Osteocyte (in vitro differentiated cells): ENCODE results near the gene ABTB1. TPM values are rescaled to one million over a fixed set of nuclear protein-coding genes. Genes with fewer than 3 reads are reported as not detected.
A peak's percentile ranks its signal among the peaks of the same experiment; 100 is the strongest.

Experiments
- DNase-seq: peaks from one replicate; pipeline ENCODE4 v3.0.0; 2021; ENCODE audit warnings: mixed read lengths; ENCODE audit not compliant: unreplicated experiment; ENCODE audit errors: extremely low spot score
- H3K27ac Mint-ChIP-seq: one replicate; pipeline ENCODE4 v1.8.0; 2021; ENCODE audit warnings: mild to moderate bottlenecking, mixed read lengths; ENCODE audit not compliant: unreplicated experiment
- H3K27me3 Mint-ChIP-seq: one replicate; pipeline ENCODE4 v1.8.0; 2021; ENCODE audit warnings: mixed read lengths; ENCODE audit not compliant: unreplicated experiment
- H3K36me3 Mint-ChIP-seq: one replicate; pipeline ENCODE4 v1.8.0; 2021; ENCODE audit warnings: mixed read lengths; ENCODE audit not compliant: unreplicated experiment
- H3K4me1 Mint-ChIP-seq: one replicate; pipeline ENCODE4 v1.8.0; 2021; ENCODE audit warnings: mixed read lengths; ENCODE audit not compliant: unreplicated experiment
- H3K4me3 Mint-ChIP-seq: one replicate; pipeline ENCODE4 v1.8.0; 2021; ENCODE audit warnings: mild to moderate bottlenecking, moderate library complexity, mixed read lengths; ENCODE audit not compliant: unreplicated experiment
- H3K9me3 Mint-ChIP-seq: one replicate; pipeline ENCODE4 v1.8.0; 2021; ENCODE audit warnings: mixed read lengths; ENCODE audit not compliant: unreplicated experiment
- total RNA-seq: library from RNA; stranded (reverse); gene quantifications from 2 replicates; pipeline ENCODE4 v1.2.1, GENCODE V29; 2021
- TF ChIP-seq, protein P1 (sequence below): fragments of 200-600 bp; sonication (generic); IDR thresholded peaks from 2 replicates; pipeline ENCODE4 v1.5.0; 2021; ENCODE audit warnings: antibody characterized with exemption, mild to moderate bottlenecking, moderate library complexity

The ABTB1 gene
- total RNA-seq, 1 donor from 2014 or later: 73.4 TPM

DNA sequence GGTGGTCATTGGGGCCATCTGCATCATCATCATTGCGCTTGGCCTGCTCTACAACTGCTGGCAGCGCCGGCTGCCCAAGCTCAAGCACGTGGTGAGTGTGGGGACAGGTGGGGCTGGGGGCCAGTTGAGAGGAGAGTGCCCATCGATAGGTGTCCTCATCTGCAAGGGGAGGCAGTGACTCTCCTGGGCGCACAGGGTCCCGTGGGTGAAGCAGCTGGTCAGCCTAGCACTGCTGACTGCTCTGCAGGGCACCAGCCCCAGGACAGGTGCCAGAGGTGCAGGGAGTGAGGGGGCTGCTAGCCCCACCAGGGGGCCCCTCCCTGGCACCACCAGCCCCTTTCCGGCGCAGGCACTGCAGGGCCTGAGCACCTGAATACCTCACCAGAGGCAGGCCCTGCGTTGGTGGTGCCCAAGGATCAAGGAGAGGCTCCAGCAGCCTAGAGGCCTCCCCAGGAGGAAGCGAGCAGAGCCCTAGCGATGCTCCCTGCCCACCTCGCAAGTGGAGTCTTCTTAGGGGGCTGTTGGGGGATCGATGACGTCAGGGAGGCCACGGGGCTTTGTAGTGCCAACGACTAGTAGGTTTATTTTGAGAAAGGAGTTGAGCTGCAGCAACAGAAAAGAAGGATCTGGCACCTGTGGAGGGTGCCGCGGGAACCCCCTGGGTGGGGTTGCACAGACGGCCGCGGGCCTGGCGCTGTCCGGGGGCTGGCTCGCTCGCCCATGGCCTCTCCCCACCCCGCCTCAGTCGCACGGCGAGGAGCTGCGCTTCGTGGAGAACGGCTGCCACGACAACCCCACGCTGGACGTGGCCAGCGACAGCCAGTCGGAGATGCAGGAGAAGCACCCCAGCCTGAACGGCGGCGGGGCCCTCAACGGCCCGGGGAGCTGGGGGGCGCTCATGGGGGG, 976 bp upstream of the ABTB1 start:
- TF ChIP-seq, protein P1, sequence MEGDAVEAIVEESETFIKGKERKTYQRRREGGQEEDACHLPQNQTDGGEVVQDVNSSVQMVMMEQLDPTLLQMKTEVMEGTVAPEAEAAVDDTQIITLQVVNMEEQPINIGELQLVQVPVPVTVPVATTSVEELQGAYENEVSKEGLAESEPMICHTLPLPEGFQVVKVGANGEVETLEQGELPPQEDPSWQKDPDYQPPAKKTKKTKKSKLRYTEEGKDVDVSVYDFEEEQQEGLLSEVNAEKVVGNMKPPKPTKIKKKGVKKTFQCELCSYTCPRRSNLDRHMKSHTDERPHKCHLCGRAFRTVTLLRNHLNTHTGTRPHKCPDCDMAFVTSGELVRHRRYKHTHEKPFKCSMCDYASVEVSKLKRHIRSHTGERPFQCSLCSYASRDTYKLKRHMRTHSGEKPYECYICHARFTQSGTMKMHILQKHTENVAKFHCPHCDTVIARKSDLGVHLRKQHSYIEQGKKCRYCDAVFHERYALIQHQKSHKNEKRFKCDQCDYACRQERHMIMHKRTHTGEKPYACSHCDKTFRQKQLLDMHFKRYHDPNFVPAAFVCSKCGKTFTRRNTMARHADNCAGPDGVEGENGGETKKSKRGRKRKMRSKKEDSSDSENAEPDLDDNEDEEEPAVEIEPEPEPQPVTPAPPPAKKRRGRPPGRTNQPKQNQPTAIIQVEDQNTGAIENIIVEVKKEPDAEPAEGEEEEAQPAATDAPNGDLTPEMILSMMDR: no peak
- Mint-ChIP-seq H3K36me3 (peaks cover 8% of the 10 kb centered on the region), H3K9me3 (no peaks in the 10 kb centered on the region), H3K27ac (peak overlapping the region; percentile 73), H3K4me1 (peaks cover 28% of the 10 kb centered on the region), H3K27me3 (no peaks in the 10 kb centered on the region), H3K4me3 (peak overlapping the region; percentile 77)
- peak; percentile 82 for DNase-seq

DNA sequence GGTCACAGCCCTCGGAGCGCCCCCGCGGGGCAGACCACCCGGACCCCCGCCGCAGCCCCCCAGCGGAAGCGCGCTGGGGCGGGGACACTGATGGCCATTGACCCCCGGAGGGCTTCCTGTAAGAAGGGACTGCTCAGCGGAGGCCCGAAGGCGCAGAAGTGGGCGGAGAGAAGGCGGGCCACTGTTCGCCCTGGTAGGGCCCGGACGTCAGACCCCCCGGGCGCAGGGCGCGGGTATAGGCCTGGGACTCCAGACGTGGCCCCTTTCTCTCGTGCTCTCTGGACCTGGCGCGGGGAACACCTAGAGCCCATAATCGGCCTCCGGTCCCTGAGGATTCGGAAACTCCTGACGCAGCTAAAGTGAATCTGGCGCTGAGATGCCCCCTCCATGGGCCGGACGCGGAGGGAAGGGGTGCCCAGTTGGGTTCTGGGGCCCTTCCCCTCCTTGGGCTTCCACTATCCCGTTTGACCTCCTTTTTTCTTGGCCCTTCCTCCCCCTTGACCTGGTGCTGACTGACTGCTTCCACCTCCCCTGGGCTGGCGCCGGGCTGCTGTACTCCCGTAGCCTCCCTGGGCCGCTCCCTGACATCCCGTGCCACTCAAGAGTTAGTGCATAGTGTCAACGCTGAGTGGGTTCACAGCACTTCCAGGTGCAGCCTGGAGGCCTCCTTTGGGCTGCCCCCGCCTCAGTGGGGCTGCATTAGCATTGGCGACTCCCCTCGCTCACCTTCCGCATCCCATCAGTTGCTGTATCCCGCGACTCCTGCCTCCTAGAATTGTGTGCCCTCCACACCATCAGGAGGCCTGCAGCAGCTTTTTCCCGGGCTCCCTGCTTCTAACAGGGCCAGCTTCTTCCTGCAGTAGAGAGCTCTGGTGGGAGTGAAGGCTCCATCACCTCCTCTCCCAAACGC, 694 bp downstream of the ABTB1 start:
- Mint-ChIP-seq H3K27me3 (no peaks in the 10 kb centered on the region), H3K9me3 (no peaks in the 10 kb centered on the region), H3K27ac (peak overlapping the region; percentile 74), H3K4me1 (peaks cover 30% of the 10 kb centered on the region), H3K36me3 (peaks cover 15% of the 10 kb centered on the region), H3K4me3 (peak overlapping the region; percentile 84)
- DNase-seq: peak; percentile 88
- TF ChIP-seq, protein P1: no peak

DNA sequence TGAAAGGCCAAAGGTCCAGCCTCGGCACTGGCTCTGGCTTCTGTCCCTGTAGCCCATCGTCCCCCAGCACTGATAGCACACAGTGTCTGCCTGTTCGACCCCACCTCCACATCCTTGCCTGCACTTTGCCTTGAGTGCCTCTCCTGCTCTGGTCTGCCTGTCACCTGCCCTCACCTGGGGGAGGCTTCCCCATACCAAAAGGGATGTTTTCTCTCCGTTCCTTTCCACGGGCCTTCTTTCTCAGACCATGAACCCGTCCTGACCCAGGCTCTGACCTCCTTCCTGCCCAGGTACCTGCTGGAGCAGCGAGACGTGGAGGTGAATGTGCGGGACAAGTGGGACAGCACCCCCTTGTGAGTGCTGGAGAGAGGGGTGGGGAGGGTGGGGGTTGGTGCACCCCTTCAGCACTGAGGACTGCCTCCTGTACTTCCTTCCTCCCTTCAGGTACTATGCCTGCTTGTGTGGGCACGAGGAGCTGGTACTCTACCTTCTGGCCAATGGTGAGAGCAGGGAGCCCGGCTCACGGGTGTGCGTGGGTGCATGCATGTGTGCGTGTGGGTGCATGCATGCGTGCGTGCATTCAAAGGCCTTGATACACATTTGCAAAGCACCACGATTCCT, 1.5 kb downstream of the ABTB1 start:
- Mint-ChIP-seq H3K27me3 (no peaks in the 10 kb centered on the region), H3K9me3 (no peaks in the 10 kb centered on the region), H3K4me1 (peaks cover 30% of the 10 kb centered on the region), H3K36me3 (peaks cover 17% of the 10 kb centered on the region), H3K27ac (peak overlapping the region; percentile 74), H3K4me3 (peak overlapping the region; percentile 84)
- TF ChIP-seq, protein P1: no peak
- DNase-seq: peak; percentile 76

DNA sequence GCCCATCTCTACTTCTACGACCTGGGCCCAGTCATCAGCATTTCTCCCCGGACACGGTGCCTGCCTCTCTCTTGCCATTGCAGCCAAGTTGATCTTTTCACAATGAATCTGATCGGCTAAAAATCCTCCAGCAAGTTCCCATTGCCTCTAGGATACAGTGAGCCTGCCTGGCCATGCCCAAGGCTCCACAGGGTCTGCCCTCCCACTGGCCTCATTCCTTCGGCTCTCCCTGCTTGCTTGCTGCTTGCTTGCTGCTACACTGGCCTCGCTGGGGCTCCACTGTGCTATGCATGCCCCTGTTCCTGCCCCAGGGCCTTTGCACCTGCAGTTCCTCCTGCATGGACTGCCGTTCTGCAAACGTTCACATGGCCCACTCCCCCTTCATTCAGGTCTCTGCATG, 2.0 kb downstream of the ABTB1 start:
- peak; percentile 62 for DNase-seq
- H3K4me3 Mint-ChIP-seq: peak overlapping the region; percentile 51
- H3K4me1 Mint-ChIP-seq: peaks cover 30% of the 10 kb centered on the region
- H3K9me3 Mint-ChIP-seq: no peaks in the 10 kb centered on the region
- peak overlapping the region; percentile 42 for H3K27ac Mint-ChIP-seq
- H3K36me3 Mint-ChIP-seq: peaks cover 18% of the 10 kb centered on the region
- H3K27me3 Mint-ChIP-seq: no peaks in the 10 kb centered on the region
- TF ChIP-seq, protein P1: no peak
